HepG2 (cell line): ENCODE results near the gene GTPBP6. TPM values are rescaled to one million over a fixed set of nuclear protein-coding genes. Genes with fewer than 3 reads are reported as not detected.
A peak's percentile ranks its signal among the peaks of the same experiment; 100 is the strongest.

Experiments
- HNF1A ChIP-seq, 2 experiments: sonication (generic) in 1 of 2; formaldehyde crosslinking in 1 of 2; IDR thresholded peaks; 2 replicates each; pipeline versions ENCODE4 v1.4.0 to v1.6.1; 2016 to 2020; ENCODE audit warnings: borderline replicate concordance in 1 of 2, low read depth in 1 of 2, mild to moderate bottlenecking in 1 of 2, missing genetic modification reagents in 1 of 2
- JDP2 ChIP-seq: sonication (generic); formaldehyde crosslinking; IDR thresholded peaks from 2 replicates; pipeline ENCODE4 v1.8.1; 2022; ENCODE audit warnings: missing genetic modification reagents, borderline replicate concordance
- NONO ChIP-seq, 2 experiments: fragments of 450-650 bp in 1 of 2; sonication (generic) in 1 of 2; formaldehyde crosslinking in 1 of 2; IDR thresholded peaks in 1 of 2; conservative IDR thresholded peaks in 1 of 2; 2 replicates each; pipeline versions ENCODE4 v1.6.1 to v1.8.0; 2017 to 2022; ENCODE audit warnings: mild to moderate bottlenecking in 1 of 2, missing genetic modification reagents in 1 of 2, moderate library complexity in 1 of 2
- SSRP1 ChIP-seq: IDR thresholded peaks from 2 replicates; pipeline ENCODE4 v1.6.1; 2016; ENCODE audit warnings: control low read depth
- ZBTB20 ChIP-seq: sonication (generic); formaldehyde crosslinking; IDR thresholded peaks from 2 replicates; pipeline ENCODE4 v1.8.1; 2023; ENCODE audit warnings: missing genetic modification reagents, low read depth, mild to moderate bottlenecking, borderline replicate concordance
- ZNF318 ChIP-seq: sonication (generic); formaldehyde crosslinking; IDR thresholded peaks from 2 replicates; pipeline ENCODE4 v1.4.0; 2020; ENCODE audit warnings: mild to moderate bottlenecking, missing genetic modification reagents
- polyA plus RNA-seq, 8 experiments: library from polyadenylated mRNA; depleted of rRNA in 3 of 8; stranded (reverse) in 7 of 8; unstranded in 1 of 8; fragments of >200 nt; fragmentation: Illumina TruSeq in 4 of 8; extraction: Trizol in 4 of 8; gene quantifications; 2 replicates each; pipeline versions ENCODE4 v1.2.1 to v1.2.3, GENCODE V29; 2011 to 2016; ENCODE audit warnings: low read depth in 4 of 8, missing spikeins in 1 of 8, mixed read lengths in 1 of 8; ENCODE audit not compliant: insufficient read depth in 1 of 8
- total RNA-seq, 5 experiments: library from RNA; depleted of rRNA; stranded (reverse); fragments of >200 nt; fragmentation: Illumina TruSeq; extraction: Trizol; gene quantifications; 2 replicates each; pipeline ENCODE4 v1.2.3, GENCODE V29; 2016; ENCODE audit warnings: low read depth in 1 of 5

The GTPBP6 gene
- total and polyA plus RNA-seq, 2 of the 13 experiments (the other 11 are each of a cell fraction or from before 2014, with no cell fraction given): 20.2 to 39.6 TPM

GRCh38 chrX:285076-285677 lies 33.4 kb downstream of the GTPBP6 start (continued):
- TF ChIP-seq HNF1A (IDR thresholded peaks at IDR 0.05; ENCODE audit: low read depth) (no peak), HNF1A (CRISPR knock-in tag; IDR thresholded peaks at IDR 0.05; ENCODE audit: borderline replicate concordance) (0 out of 2 replicates have a peak, but pooled peaks have one; percentile 25), SSRP1 (CRISPR knock-in tag) (peak; percentile 75; the same call in 1 of the 2 replicates), JDP2 (CRISPR knock-in tag) (no peak), ZBTB20 (0 out of 2 replicates have a peak, but pooled peaks have one; percentile 23), NONO (IDR thresholded peaks at IDR 0.05) (no peak), NONO (CRISPR knock-in tag; conservative IDR thresholded peaks at IDR 0.05) (0 out of 2 replicates have a peak, but pooled peaks have one; percentile 41), ZNF318 (peak; percentile 28; the same call in 1 of the 2 replicates)
